Measurements from ENCODE around the gene RTP5. TPM values are rescaled to one million over a fixed set of nuclear protein-coding genes. Genes with fewer than 3 reads are reported as not detected.

Gene RTP5
- total and polyA plus RNA-seq, 2 donors (not counting 1 experiment from before 2014, with no cell fraction given), result not detected

DNA sequence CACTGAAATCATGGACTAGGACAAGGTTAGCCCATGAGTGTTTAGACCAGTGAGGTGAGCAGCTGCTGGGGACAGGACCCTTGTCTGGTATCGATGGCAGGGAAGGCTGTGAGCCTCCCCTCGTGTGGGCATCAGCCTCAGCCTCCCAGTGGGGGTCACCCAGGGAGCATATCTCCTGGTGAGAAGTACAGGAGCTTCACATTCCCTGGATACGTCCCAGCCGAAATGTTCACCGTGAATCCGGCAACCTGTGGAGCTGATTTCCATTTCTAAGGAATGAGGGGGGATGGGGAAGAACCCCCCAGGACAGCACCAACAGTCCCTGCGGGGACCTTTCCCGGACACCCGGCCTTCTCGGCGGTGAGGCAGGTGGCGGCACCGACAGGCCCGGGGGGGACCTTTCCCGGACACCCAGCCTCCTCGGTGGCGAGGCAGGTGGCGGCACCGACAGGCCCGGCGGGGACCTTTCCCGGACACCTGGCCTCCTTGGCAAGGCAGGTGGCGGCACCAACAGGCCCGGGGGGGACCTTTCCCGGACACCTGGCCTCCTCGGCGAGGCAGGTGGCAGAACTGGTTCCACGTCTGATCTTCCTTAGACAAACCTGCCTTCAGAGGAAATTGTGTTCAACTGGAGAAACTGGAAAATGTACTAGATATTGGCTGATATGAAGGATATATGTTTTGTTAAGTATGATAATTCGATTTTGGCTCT, 21.2 kb downstream of the RTP5 start:
- H3K4me2 ChIP-seq (ENCODE audit: extremely low read depth, insufficient read depth, low read length), result no peak overlapping the region
- no peaks in the 10 kb centered on the region for H3K27me3 ChIP-seq (ENCODE audit: control insufficient read depth, insufficient read depth, low read length)
- no peak overlapping the region for H3K9ac ChIP-seq (ENCODE audit: insufficient read depth, low read length)
- no peak for DNase-seq (ENCODE audit: low read depth in 2 of 2)
- no peaks in the 10 kb centered on the region for H3K4me1 ChIP-seq (ENCODE audit: control insufficient read depth, extremely low read depth, insufficient read depth, low read length)
- no peaks in the 10 kb centered on the region for H3K79me2 ChIP-seq (ENCODE audit: control insufficient read depth, insufficient read depth, low read length)
- H2AFZ ChIP-seq (ENCODE audit: low read length), result no peak overlapping the region
- H3K27ac ChIP-seq (ENCODE audit: insufficient read depth, low read length), result no peak overlapping the region
- H3K9me3 ChIP-seq (ENCODE audit: control insufficient read depth, insufficient read depth, low read depth, low read length), result no peaks in the 10 kb centered on the region
- H4K20me1 ChIP-seq (ENCODE audit: control insufficient read depth, extremely low read depth, insufficient read depth, low read length), result no peaks in the 10 kb centered on the region
- H3K4me3 ChIP-seq (replicated peaks in 1 of 4; ENCODE audit: control extremely low read depth in 1 of 4, insufficient read depth in 1 of 4, low read depth in 3 of 4, low read length in 4 of 4), result no peak overlapping the region
- no peaks in the 10 kb centered on the region for H3K36me3 ChIP-seq (ENCODE audit: control insufficient read depth, insufficient read depth, low read length)
- no peak for TF ChIP-seq EZH2 (IDR thresholded peaks at IDR 0.05; ENCODE audit: low read length, missing control alignments)
- TF ChIP-seq, protein P1, sequence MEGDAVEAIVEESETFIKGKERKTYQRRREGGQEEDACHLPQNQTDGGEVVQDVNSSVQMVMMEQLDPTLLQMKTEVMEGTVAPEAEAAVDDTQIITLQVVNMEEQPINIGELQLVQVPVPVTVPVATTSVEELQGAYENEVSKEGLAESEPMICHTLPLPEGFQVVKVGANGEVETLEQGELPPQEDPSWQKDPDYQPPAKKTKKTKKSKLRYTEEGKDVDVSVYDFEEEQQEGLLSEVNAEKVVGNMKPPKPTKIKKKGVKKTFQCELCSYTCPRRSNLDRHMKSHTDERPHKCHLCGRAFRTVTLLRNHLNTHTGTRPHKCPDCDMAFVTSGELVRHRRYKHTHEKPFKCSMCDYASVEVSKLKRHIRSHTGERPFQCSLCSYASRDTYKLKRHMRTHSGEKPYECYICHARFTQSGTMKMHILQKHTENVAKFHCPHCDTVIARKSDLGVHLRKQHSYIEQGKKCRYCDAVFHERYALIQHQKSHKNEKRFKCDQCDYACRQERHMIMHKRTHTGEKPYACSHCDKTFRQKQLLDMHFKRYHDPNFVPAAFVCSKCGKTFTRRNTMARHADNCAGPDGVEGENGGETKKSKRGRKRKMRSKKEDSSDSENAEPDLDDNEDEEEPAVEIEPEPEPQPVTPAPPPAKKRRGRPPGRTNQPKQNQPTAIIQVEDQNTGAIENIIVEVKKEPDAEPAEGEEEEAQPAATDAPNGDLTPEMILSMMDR (conservative IDR thresholded peaks at IDR 0.05 in 1 of 2, IDR thresholded peaks at IDR 0.05 in 1 of 2; ENCODE audit: low read depth in 1 of 2, low read length in 2 of 2), result no peak

DNA sequence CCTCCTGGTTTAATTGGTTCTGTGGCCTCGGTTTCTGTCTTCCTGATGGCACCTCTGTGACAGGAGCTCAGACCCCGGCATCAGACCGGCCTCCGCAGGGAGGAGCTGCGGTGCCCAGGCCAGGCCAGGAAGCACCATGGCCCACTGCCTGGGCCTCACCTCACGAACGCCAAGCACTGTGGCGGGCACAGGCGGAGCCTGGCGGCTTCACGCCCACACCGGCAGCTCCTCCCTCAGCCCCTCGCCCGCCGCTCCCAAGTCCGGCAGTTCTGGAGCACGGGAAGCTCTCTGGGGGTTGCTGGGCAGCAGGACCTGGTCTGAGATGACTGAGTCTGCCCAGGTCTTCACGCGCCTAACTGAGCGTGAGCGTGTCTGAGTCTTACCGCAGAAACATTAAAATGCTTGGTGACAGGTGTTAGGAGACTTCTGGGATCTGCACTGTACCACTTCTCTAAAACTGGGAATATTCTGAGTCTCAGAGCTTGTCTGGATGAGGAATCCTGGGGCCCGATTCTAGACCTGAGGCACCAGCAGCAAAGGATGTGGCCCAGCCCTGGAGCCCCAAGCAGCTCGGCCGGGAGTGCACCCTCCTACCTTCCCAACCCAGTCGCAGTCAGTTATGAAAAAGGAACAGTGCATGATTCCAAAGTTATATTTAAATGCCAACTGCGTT, 21.9 kb downstream of the RTP5 start:
- Histone ChIP-seq H3K4me3 (replicated peaks in 1 of 4; ENCODE audit: control extremely low read depth in 1 of 4, insufficient read depth in 1 of 4, low read depth in 3 of 4, low read length in 4 of 4) (no peak overlapping the region), H3K9me3 (ENCODE audit: control insufficient read depth, insufficient read depth, low read depth, low read length) (no peaks in the 10 kb centered on the region), H3K4me2 (ENCODE audit: extremely low read depth, insufficient read depth, low read length) (no peak overlapping the region), H4K20me1 (ENCODE audit: control insufficient read depth, extremely low read depth, insufficient read depth, low read length) (no peaks in the 10 kb centered on the region), H3K9ac (ENCODE audit: insufficient read depth, low read length) (no peak overlapping the region), H3K27ac (ENCODE audit: insufficient read depth, low read length) (no peak overlapping the region), H3K79me2 (ENCODE audit: control insufficient read depth, insufficient read depth, low read length) (no peaks in the 10 kb centered on the region), H2AFZ (ENCODE audit: low read length) (no peak overlapping the region), H3K27me3 (ENCODE audit: control insufficient read depth, insufficient read depth, low read length) (no peaks in the 10 kb centered on the region), H3K36me3 (ENCODE audit: control insufficient read depth, insufficient read depth, low read length) (no peaks in the 10 kb centered on the region), H3K4me1 (ENCODE audit: control insufficient read depth, extremely low read depth, insufficient read depth, low read length) (no peaks in the 10 kb centered on the region)
- no peak for DNase-seq (ENCODE audit: low read depth in 2 of 2)
- no peak for TF ChIP-seq EZH2 (IDR thresholded peaks at IDR 0.05; ENCODE audit: low read length, missing control alignments)
- TF ChIP-seq, protein P1 (conservative IDR thresholded peaks at IDR 0.05 in 1 of 2, IDR thresholded peaks at IDR 0.05 in 1 of 2; ENCODE audit: low read depth in 1 of 2, low read length in 2 of 2), result no peak

DNA sequence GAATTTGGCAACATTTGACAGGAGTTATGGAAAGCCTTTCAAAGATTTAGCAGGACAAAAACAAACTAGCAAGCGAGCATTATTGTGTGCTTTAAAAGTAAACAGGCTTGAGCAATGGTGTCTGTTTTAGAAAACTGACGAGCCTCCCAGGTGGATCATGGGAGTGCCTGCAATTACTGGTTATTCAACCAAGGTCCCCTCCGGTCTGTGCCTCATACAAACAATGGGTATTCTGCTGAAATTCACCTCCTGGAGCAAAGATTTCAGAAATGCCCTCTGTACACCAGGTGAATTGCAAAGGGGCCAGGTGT, 22.4 kb downstream of the RTP5 start:
- no peaks in the 10 kb centered on the region for H3K79me2 ChIP-seq (ENCODE audit: control insufficient read depth, insufficient read depth, low read length)
- no peak overlapping the region for H3K27ac ChIP-seq (ENCODE audit: insufficient read depth, low read length)
- H3K9me3 ChIP-seq (ENCODE audit: control insufficient read depth, insufficient read depth, low read depth, low read length), result no peaks in the 10 kb centered on the region
- no peak for DNase-seq (ENCODE audit: low read depth in 2 of 2)
- H3K27me3 ChIP-seq (ENCODE audit: control insufficient read depth, insufficient read depth, low read length), result no peaks in the 10 kb centered on the region
- H3K4me3 ChIP-seq (replicated peaks in 1 of 4; ENCODE audit: control extremely low read depth in 1 of 4, insufficient read depth in 1 of 4, low read depth in 3 of 4, low read length in 4 of 4), result no peak overlapping the region
- H4K20me1 ChIP-seq (ENCODE audit: control insufficient read depth, extremely low read depth, insufficient read depth, low read length), result no peaks in the 10 kb centered on the region
- TF ChIP-seq, protein P1 (conservative IDR thresholded peaks at IDR 0.05 in 1 of 2, IDR thresholded peaks at IDR 0.05 in 1 of 2; ENCODE audit: low read depth in 1 of 2, low read length in 2 of 2), result no peak
- no peak for TF ChIP-seq EZH2 (IDR thresholded peaks at IDR 0.05; ENCODE audit: low read length, missing control alignments)
- H3K4me1 ChIP-seq (ENCODE audit: control insufficient read depth, extremely low read depth, insufficient read depth, low read length), result no peaks in the 10 kb centered on the region
- no peak overlapping the region for H3K9ac ChIP-seq (ENCODE audit: insufficient read depth, low read length)
- H3K4me2 ChIP-seq (ENCODE audit: extremely low read depth, insufficient read depth, low read length), result no peak overlapping the region
- no peak overlapping the region for H2AFZ ChIP-seq (ENCODE audit: low read length)
- H3K36me3 ChIP-seq (ENCODE audit: control insufficient read depth, insufficient read depth, low read length), result no peaks in the 10 kb centered on the region

All from fibroblast of lung (primary cell).